IgD-negative memory B cell (primary cell): Measurements from ENCODE around the gene ACAA2. TPM values are rescaled to one million over a fixed set of nuclear protein-coding genes. Genes with fewer than 3 reads are reported as not detected.
"Not testable (repeated sequence)": the region's sequence is repeated elsewhere in the genome, so short reads cannot be mapped to it uniquely, and the experiment has no call there.

ENCODE experiments used
- H3K27ac Mint-ChIP-seq, 3 donors: one replicate each; pipeline ENCODE4 v1.8.0; 2020 to 2022; ENCODE audit warnings: mild to moderate bottlenecking in 3 of 3, mixed read lengths in 3 of 3, moderate library complexity in 1 of 3
- H3K27me3 Mint-ChIP-seq: one replicate; pipeline ENCODE4 v1.8.0; 2021; ENCODE audit warnings: mixed read lengths
- H3K36me3 Mint-ChIP-seq: one replicate; pipeline ENCODE4 v1.8.0; 2020; ENCODE audit warnings: mild to moderate bottlenecking, mixed read lengths
- H3K4me1 Mint-ChIP-seq, 3 donors: one replicate each; pipeline ENCODE4 v1.8.0; 2020 to 2022; ENCODE audit warnings: mixed read lengths in 3 of 3, mild to moderate bottlenecking in 1 of 3
- H3K4me3 Mint-ChIP-seq, 4 donors: one replicate each; pipeline ENCODE4 v1.8.0; 2020 to 2022; ENCODE audit warnings: mild to moderate bottlenecking in 4 of 4, mixed read lengths in 4 of 4, moderate library complexity in 3 of 4
- H3K9me3 Mint-ChIP-seq, 3 donors: one replicate each; pipeline ENCODE4 v1.8.0; 2020 to 2021; ENCODE audit warnings: mixed read lengths in 3 of 3, mild to moderate bottlenecking in 1 of 3
- polyA plus RNA-seq: library from polyadenylated mRNA; unstranded; fragments of 300-500 nt; fragmentation: Illumina TruSeq; gene quantifications from one replicate; pipeline ENCODE4 v1.2.3, GENCODE V29; 2021

Gene ACAA2
- polyA plus RNA-seq, 1 donor from 2014 or later = 41.7 TPM

DNA sequence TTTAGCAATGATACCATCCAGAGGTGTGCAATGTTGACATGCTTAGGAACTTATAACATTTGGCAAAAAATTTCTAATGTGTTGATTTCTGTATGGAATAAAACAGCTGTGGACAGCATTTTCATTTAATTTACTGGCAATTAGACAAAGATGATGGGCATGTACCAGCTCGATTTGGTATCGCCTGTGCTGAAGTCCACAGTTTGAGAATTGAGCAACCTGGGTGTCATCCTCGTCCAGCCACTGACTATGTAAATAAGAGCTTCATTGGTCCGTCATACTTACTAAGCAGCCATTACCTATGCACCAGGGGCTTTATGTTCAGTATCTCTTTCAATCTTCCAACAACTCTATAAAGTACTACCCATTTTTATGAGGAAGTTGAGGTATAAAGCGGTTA is 24.6 kb upstream of the ACAA2 start:
- Mint-ChIP-seq H3K4me3 (no peak overlapping the region), H3K27ac (no peak overlapping the region), H3K27me3 (no peaks in the 10 kb centered on the region), H3K4me1 (no peaks in the 10 kb centered on the region), H3K36me3 (peaks cover 6% of the 10 kb centered on the region), H3K9me3 (no peaks in the 10 kb centered on the region)

- H3K36me3 Mint-ChIP-seq, H3K27ac Mint-ChIP-seq, H3K9me3 Mint-ChIP-seq, H3K4me1 Mint-ChIP-seq, H3K4me3 Mint-ChIP-seq, H3K27me3 Mint-ChIP-seq: not testable (repeated sequence)
Observed at GRCh38 chr18:49837316-49837835, 24.0 kb upstream of the ACAA2 start.

DNA sequence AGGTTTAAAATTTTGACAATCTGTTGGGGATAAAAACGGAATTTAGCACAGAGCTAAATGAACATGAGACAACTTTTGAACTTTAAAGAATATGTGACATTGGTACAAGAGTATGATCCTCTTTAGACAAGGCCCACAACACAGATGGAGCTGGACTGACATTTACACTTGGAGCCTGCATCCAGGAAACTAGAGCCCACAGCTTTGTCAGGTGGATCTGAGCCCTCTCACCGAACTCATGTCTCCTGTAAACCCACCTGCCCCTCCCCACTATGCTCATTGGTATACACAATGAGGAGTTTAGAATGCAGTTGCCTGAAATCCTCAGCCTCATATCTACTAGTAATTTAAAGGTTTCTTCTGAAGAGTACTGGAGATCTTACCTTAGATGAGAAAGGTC is 22.1 kb upstream of the ACAA2 start:
- Mint-ChIP-seq H3K4me1 (no peaks in the 10 kb centered on the region), H3K4me3 (no peak overlapping the region), H3K9me3 (peaks cover 0 to 4% (median 2%) of the 10 kb centered on the region in 3 donors), H3K27ac (no peak overlapping the region), H3K27me3 (no peaks in the 10 kb centered on the region), H3K36me3 (peaks cover 2% of the 10 kb centered on the region)

DNA sequence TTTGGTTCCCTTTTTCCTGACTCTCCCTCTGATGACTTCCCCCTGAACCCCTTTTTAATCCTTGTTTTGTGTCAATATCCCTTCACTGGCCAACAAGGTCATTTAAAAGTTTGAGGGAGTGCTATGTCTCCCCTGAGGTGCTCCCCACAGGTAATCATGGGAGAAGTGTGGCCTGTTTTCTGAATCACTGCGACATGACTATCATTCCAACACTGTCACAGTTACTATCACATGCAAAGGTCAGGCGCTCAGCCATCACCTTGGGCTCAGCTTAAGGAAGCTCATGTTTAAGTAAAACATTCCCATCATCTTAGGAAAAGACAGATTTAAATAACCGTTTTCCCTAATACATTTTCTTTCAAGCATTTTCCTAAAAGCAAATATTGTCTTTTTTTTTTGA is 20.9 kb upstream of the ACAA2 start:
- Mint-ChIP-seq H3K9me3 (peaks cover 0 to 4% (median 2%) of the 10 kb centered on the region in 3 donors), H3K4me1 (no peaks in the 10 kb centered on the region), H3K36me3 (no peaks in the 10 kb centered on the region), H3K4me3 (no peak overlapping the region), H3K27me3 (no peaks in the 10 kb centered on the region), H3K27ac (no peak overlapping the region)

DNA sequence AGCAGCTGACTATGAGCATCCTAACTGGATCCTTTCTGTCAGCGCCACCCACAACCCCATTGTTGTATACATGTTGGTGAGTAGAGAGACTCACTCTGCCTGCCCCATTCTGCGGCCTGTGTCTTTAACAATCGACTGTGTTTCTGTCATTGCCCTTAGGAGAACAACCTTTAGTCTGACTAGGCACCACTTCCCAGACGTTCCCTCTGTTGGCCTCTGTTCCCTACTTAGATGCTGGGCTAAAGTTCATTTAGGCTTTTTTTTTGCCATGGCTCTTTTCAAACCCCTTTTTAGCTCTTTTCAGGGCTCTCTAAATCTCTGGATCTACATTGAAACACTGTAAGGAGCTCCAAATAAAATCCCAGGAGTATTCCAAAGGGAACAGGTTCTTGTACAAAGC is 20.5 kb upstream of the ACAA2 start:
- no peaks in the 10 kb centered on the region for H3K36me3 Mint-ChIP-seq
- H3K4me1 Mint-ChIP-seq = no peaks in the 10 kb centered on the region
- H3K27me3 Mint-ChIP-seq = no peaks in the 10 kb centered on the region
- no peak overlapping the region for H3K27ac Mint-ChIP-seq
- H3K9me3 Mint-ChIP-seq = peaks cover 0 to 4% (median 2%) of the 10 kb centered on the region in 3 donors
- H3K4me3 Mint-ChIP-seq = no peak overlapping the region

DNA sequence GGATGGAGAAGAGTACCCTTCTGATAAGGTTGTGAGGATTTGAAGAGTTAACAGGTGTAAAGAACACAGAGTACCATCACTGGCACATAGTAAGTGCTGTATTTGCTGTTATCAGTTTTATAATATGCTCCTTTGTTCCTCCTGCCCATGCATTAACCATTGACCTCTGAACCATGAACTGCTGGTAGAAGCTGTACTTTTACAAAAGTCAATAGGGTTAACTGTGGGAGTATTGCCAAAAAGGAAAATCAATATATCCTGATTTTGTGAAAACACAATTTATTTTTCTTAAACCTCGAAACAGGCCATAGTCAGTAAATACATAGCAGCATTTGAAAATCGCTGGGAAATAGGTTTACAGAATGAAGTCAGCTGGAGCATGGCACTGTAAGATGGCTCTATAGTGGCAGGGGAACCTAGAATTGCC is 18.9 kb upstream of the ACAA2 start:
- peaks cover 3% of the 10 kb centered on the region for H3K36me3 Mint-ChIP-seq
- no peak overlapping the region for H3K4me3 Mint-ChIP-seq
- no peaks in the 10 kb centered on the region for H3K4me1 Mint-ChIP-seq
- no peaks in the 10 kb centered on the region for H3K27me3 Mint-ChIP-seq
- H3K9me3 Mint-ChIP-seq = peaks cover 2 to 14% (median 6%) of the 10 kb centered on the region in 3 donors
- H3K27ac Mint-ChIP-seq = no peak overlapping the region

- Mint-ChIP-seq H3K9me3 (peaks cover 5 to 21% (median 6%) of the 10 kb centered on the region in 3 donors), H3K27me3 (no peaks in the 10 kb centered on the region), H3K4me1 (no peaks in the 10 kb centered on the region), H3K36me3 (peaks cover 12% of the 10 kb centered on the region), H3K27ac (no peak overlapping the region), H3K4me3 (no peak overlapping the region)
Observed at GRCh38 chr18:49827996-49828395, 14.7 kb upstream of the ACAA2 start.

- Mint-ChIP-seq H3K27ac (peak overlapping the region in 1 of 3 donors; percentile 13), H3K36me3 (peaks cover 2% of the 10 kb centered on the region), H3K4me1 (peaks cover 13 to 15% (median 15%) of the 10 kb centered on the region in 3 donors)
Observed at GRCh38 chr18:49819823-49820671, 6.7 kb upstream of the ACAA2 start.

GRCh38 chr18:49819071-49819662 is 5.8 kb upstream of the ACAA2 start:
- Mint-ChIP-seq H3K9me3 (no peaks in the 10 kb centered on the region), H3K27me3 (no peaks in the 10 kb centered on the region), H3K4me1 (peaks cover 14 to 18% (median 18%) of the 10 kb centered on the region in 3 donors), H3K36me3 (peaks cover 2% of the 10 kb centered on the region), H3K4me3 (no peak overlapping the region), H3K27ac (no peak overlapping the region)

More at GRCh38 chr18:49819823-49820671, 6.7 kb upstream of the ACAA2 start:
- H3K27me3 Mint-ChIP-seq = no peaks in the 10 kb centered on the region
- no peaks in the 10 kb centered on the region for H3K9me3 Mint-ChIP-seq
- H3K4me3 Mint-ChIP-seq = peak overlapping the region in 2 of 4 donors; percentile 25 to 65

DNA sequence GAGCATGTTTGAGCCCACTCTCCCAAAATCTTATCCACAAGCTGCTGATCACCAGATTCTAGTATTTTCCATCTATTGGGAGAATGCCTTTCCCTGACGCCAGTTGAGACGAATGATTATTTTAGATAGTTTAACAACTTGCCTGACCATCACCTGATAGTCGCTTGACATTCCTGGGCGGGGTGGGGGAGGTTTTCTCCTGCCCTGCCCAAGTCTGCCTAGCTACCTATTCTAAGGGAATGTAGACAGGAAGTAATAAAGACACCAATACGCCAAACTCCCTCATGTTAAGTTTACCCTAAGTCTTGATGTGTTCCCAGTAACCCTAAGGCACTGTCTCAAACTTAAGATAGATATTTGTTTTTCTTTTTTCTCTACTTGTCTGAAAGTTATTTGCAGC is 4.6 kb upstream of the ACAA2 start:
- H3K9me3 Mint-ChIP-seq = no peaks in the 10 kb centered on the region
- H3K36me3 Mint-ChIP-seq = peaks cover 2% of the 10 kb centered on the region
- no peak overlapping the region for H3K27ac Mint-ChIP-seq
- peaks cover 18 to 22% (median 19%) of the 10 kb centered on the region in 3 donors for H3K4me1 Mint-ChIP-seq
- H3K4me3 Mint-ChIP-seq = peak overlapping the region in 1 of 4 donors; percentile 9
- no peaks in the 10 kb centered on the region for H3K27me3 Mint-ChIP-seq

DNA sequence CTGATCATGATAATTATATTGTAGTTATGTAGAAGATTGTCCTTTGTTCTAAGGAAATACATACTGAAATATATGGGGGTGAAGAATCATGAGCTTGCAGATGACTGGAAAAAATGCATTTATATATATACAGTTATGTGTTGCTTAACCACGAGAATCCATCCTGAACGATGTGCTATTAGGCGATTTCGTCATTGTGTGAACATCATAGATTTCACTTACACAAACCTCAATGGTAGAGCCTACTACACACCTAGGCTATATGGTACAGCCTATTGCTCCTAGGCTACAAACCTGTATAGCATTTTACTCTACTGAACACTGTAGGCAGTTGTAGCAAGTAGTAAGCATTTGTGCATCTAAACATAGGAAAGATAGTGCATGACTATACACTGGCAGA is 2.6 kb upstream of the ACAA2 start:
- no peaks in the 10 kb centered on the region for H3K9me3 Mint-ChIP-seq
- peaks cover 28 to 34% (median 29%) of the 10 kb centered on the region in 3 donors for H3K4me1 Mint-ChIP-seq
- H3K4me3 Mint-ChIP-seq = peak overlapping the region in 1 of 4 donors; percentile 80
- no peak overlapping the region for H3K27ac Mint-ChIP-seq
- H3K27me3 Mint-ChIP-seq = no peaks in the 10 kb centered on the region
- no peaks in the 10 kb centered on the region for H3K36me3 Mint-ChIP-seq

DNA sequence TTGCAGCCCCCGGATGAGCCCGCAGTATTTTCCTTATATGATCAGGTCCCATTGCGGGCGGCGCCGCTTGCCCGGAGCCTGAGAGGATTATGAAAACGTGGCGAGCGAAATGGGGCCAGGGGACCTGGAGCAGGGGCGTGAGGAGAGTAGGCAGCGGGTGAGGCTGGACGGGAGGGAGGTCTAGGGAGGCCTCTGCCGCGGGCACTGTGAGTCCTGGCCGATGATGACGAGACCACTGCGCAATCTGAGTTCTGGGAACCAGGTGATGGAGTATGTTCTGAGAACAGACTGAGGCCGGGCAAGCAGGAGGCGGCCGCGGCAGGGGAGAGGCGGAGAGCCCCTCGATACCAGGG is 790 bp upstream of the ACAA2 start:
- H3K27ac Mint-ChIP-seq = peak overlapping the region; percentile 59 to 97 (median 74)
- H3K36me3 Mint-ChIP-seq = peaks cover 2% of the 10 kb centered on the region
- peaks cover 17 to 21% (median 20%) of the 10 kb centered on the region in 3 donors for H3K4me1 Mint-ChIP-seq
- peaks cover 3 to 8% (median 5%) of the 10 kb centered on the region in 3 donors for H3K9me3 Mint-ChIP-seq
- peak overlapping the region; percentile 95 to 99 (median 98) for H3K4me3 Mint-ChIP-seq
- no peaks in the 10 kb centered on the region for H3K27me3 Mint-ChIP-seq

GRCh38 chr18:49813069-49813318 is 339 bp downstream of the ACAA2 start:
- Mint-ChIP-seq H3K4me3 (peak overlapping the region; percentile 95 to 99 (median 98)), H3K36me3 (peaks cover 2% of the 10 kb centered on the region), H3K9me3 (peaks cover 5 to 8% (median 6%) of the 10 kb centered on the region in 3 donors), H3K27me3 (no peaks in the 10 kb centered on the region), H3K4me1 (peaks cover 17 to 21% (median 20%) of the 10 kb centered on the region in 3 donors), H3K27ac (peak overlapping the region; percentile 59 to 97 (median 74))

DNA sequence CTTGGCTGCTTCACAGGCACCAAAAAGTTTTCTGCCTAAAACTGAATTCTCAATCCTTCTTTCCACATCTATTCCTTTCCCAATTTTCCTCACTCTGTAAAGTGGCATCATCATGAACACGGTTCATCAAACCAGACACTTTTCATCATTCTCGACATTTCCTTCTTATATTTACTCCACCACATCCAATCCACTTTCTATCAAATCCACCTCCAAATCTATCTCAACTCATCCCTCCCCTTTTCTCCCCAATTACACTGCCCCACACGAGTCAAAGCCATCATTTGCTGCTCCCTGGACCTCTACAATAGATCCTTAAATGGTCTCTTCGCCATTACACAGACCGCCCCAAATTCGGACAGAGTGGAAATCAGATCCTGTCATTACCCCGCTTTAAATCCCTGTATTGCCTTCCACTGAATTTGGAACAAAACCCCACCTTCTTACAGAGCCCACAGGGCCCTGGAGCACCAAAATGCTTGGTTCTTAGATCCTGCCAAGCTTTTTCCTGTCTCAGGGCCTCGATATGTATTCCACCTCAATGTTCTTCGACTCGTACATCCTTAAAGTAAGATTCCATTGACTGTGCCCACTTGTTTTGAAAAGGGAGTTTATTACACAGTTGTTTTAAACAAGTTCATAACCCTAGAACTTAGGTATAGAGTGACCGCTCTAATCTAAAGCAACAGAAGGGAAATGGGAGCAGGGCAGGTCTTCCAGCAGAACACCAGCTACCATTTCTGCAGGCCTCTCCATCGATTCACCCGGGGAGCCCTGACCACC is 856 bp downstream of the ACAA2 start:
- peaks cover 3% of the 10 kb centered on the region for H3K36me3 Mint-ChIP-seq

More for the DNA sequence above, 856 bp downstream of the ACAA2 start:
- Mint-ChIP-seq H3K27me3 (no peaks in the 10 kb centered on the region), H3K4me1 (peaks cover 17 to 21% (median 20%) of the 10 kb centered on the region in 3 donors), H3K9me3 (peaks cover 5 to 8% (median 6%) of the 10 kb centered on the region in 3 donors), H3K4me3 (peak overlapping the region; percentile 95 to 99 (median 98)), H3K27ac (peak overlapping the region; percentile 16 to 97 (median 74))
